CD14-positive monocyte (primary cell): ENCODE measurements around the gene CCNB2. TPM values are rescaled to one million over a fixed set of nuclear protein-coding genes. Genes with fewer than 3 reads are reported as not detected.

Experiments
- DNase-seq, 3 donors: peaks; one replicate each; pipeline ENCODE4 v3.0.0-alpha.2; 2011 to 2022
- H2AFZ ChIP-seq: 2 replicates; pipeline ENCODE4 v1.6.0; 2012; ENCODE audit warnings: mild to moderate bottlenecking, low read depth, low read length, inconsistent platforms; ENCODE audit not compliant: insufficient read depth, poor library complexity, severe bottlenecking
- H3K27ac ChIP-seq, 2 donors: 1 replicate in 1 of 2; 2 replicates in 1 of 2; pipeline ENCODE4 v1.5.1; 2012 to 2013; ENCODE audit warnings: low read length in 2 of 2, control low read depth in 1 of 2, inconsistent platforms in 1 of 2, low read depth in 1 of 2, mild to moderate bottlenecking in 1 of 2
- H3K27me3 ChIP-seq, 2 donors: one replicate each; pipeline versions ENCODE4 v1.6.0 to v1.6.1; 2011 to 2013; ENCODE audit warnings: low read length in 2 of 2; ENCODE audit not compliant: control insufficient read depth in 2 of 2, insufficient read depth in 2 of 2
- H3K36me3 ChIP-seq, 2 donors: replicated peaks in 1 of 2; 1 replicate in 1 of 2; 2 replicates in 1 of 2; pipeline versions ENCODE4 v1.5.1 to v1.6.1; 2012 to 2013; ENCODE audit warnings: low read length in 2 of 2, control low read depth in 1 of 2, inconsistent platforms in 1 of 2, mild to moderate bottlenecking in 1 of 2; ENCODE audit not compliant: insufficient read depth in 2 of 2, control insufficient read depth in 1 of 2
- H3K4me1 ChIP-seq, 2 donors: 1 replicate in 1 of 2; 2 replicates in 1 of 2; pipeline versions ENCODE4 v1.5.1 to v1.6.1; 2012 to 2013; ENCODE audit warnings: low read length in 2 of 2, control low read depth in 1 of 2, inconsistent platforms in 1 of 2, mild to moderate bottlenecking in 1 of 2, moderate library complexity in 1 of 2; ENCODE audit not compliant: insufficient read depth in 2 of 2, control insufficient read depth in 1 of 2
- H3K4me2 ChIP-seq: replicated peaks from 2 replicates; pipeline ENCODE3; 2012; ENCODE audit warnings: low read length, moderate library complexity, mild to moderate bottlenecking; ENCODE audit not compliant: poor library complexity, severe bottlenecking; ENCODE audit errors: extremely low read depth
- H3K4me3 ChIP-seq, 3 experiments: fragments of 200-600 bp in 1 of 3; sonication (generic) in 1 of 3; replicated peaks in 1 of 3; 1 replicate in 2 of 3; 2 replicates in 1 of 3; pipeline ENCODE4 v1.5.1; 2011 to 2013; ENCODE audit warnings: low read length in 3 of 3, mild to moderate bottlenecking in 3 of 3, control low read depth in 2 of 3, low read depth in 2 of 3, inconsistent platforms in 1 of 3, moderate library complexity in 1 of 3
- H3K79me2 ChIP-seq: 2 replicates; pipeline ENCODE4 v1.6.0; 2012; ENCODE audit warnings: mild to moderate bottlenecking, control low read depth, inconsistent platforms, low read length, moderate library complexity; ENCODE audit not compliant: insufficient read depth
- H3K9ac ChIP-seq: 2 replicates; pipeline ENCODE4 v1.6.0; 2017; ENCODE audit warnings: low read length, mild to moderate bottlenecking; ENCODE audit not compliant: insufficient read depth, poor library complexity, severe bottlenecking
- H3K9me3 ChIP-seq, 2 donors: replicated peaks in 1 of 2; 1 replicate in 1 of 2; 2 replicates in 1 of 2; pipeline versions ENCODE4 v1.5.1 to v1.6.1; 2012 to 2013; ENCODE audit warnings: low read length in 2 of 2, control low read depth in 1 of 2; ENCODE audit not compliant: control insufficient read depth in 1 of 2, insufficient read depth in 1 of 2
- H4K20me1 ChIP-seq: 2 replicates; pipeline ENCODE4 v1.6.0; 2012; ENCODE audit warnings: mild to moderate bottlenecking, low read length, control low read depth, moderate library complexity; ENCODE audit not compliant: insufficient read depth
- H3K27ac Mint-ChIP-seq, 7 donors: one replicate each; pipeline ENCODE4 v1.8.0; 2020; ENCODE audit warnings: mild to moderate bottlenecking in 7 of 7, mixed read lengths in 7 of 7, moderate library complexity in 6 of 7, inconsistent platforms in 2 of 7
- H3K27me3 Mint-ChIP-seq, 3 donors: one replicate each; pipeline ENCODE4 v1.8.0; 2021 to 2022; ENCODE audit warnings: low read depth in 3 of 3, mild to moderate bottlenecking in 3 of 3, mixed read lengths in 3 of 3, moderate library complexity in 3 of 3, inconsistent platforms in 1 of 3
- H3K36me3 Mint-ChIP-seq, 2 donors: one replicate each; pipeline ENCODE4 v1.8.0; 2020; ENCODE audit warnings: mixed read lengths in 2 of 2, inconsistent platforms in 1 of 2, mild to moderate bottlenecking in 1 of 2
- H3K4me1 Mint-ChIP-seq: one replicate; pipeline ENCODE4 v1.8.0; 2020; ENCODE audit warnings: mild to moderate bottlenecking, mixed read lengths
- H3K4me3 Mint-ChIP-seq, 2 donors: one replicate each; pipeline ENCODE4 v1.8.0; 2020; ENCODE audit warnings: mild to moderate bottlenecking in 2 of 2, mixed read lengths in 2 of 2, moderate library complexity in 1 of 2
- H3K9me3 Mint-ChIP-seq, 7 donors: one replicate each; pipeline ENCODE4 v1.8.0; 2020 to 2022; ENCODE audit warnings: mixed read lengths in 7 of 7, mild to moderate bottlenecking in 6 of 7, moderate library complexity in 6 of 7, inconsistent platforms in 2 of 7
- WGBS: methylation state at CpG from one replicate; pipeline ENCODE4 v1.1.5; 2013; ENCODE audit warnings: missing lambda C conversion rate; ENCODE audit not compliant: insufficient coverage; 5-methylcytosine and 5-hydroxymethylcytosine counted together
- intact Hi-C, 2 donors: fragments of 100-400 bp; cut with micrococcal nuclease; formaldehyde crosslinking; loops; one replicate each; pipeline versions ENCODE4 v1.15.0 to v1.15.1; 2023
- polyA plus RNA-seq, 3 donors: library from polyadenylated mRNA; depleted of rRNA in 1 of 3; unstranded in 2 of 3; stranded (reverse) in 1 of 3; fragments of 300-500 nt in 2 of 3; fragments of >200 nt in 1 of 3; fragmentation: Illumina TruSeq in 2 of 3; gene quantifications; 1 replicate in 2 of 3; 2 replicates in 1 of 3; pipeline ENCODE4 v1.2.3, GENCODE V29; 2012 to 2021
- TF ChIP-seq, protein P1 (sequence below): fragments of 200-600 bp; IDR thresholded peaks from one replicate; pipeline ENCODE4 v1.8.0; 2022; ENCODE audit warnings: antibody characterized with exemption, mild to moderate bottlenecking

Gene CCNB2
- polyA plus RNA-seq, 3 donors: 0.13 to 0.53 (median 0.31) TPM

DNA sequence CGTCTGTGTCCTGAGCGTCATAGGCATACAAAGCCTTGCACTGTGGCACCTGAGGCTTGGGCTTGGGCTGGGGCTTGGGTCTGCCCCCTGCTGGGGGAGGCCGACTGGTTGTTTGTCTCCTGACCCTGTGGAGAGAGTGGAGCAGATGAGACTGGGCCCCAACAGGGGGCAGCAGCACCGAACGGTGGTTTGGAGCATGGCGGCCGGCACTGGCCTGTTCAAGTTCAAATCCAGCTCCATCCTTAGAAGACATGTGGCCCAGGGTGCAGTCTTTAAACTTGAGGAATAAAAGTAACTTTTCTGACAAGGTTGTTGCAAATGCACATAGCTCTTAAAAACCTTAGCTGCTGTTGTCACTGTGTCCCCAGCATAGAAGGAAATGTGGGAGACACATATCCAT is 33.3 kb downstream of the CCNB2 start:
- H3K79me2 ChIP-seq: no peaks in the 10 kb centered on the region
- Mint-ChIP-seq H3K4me3 (no peak overlapping the region), H3K4me1 (no peaks in the 10 kb centered on the region), H3K36me3 (peaks cover 70 to 95% of the 10 kb centered on the region in 2 donors), H3K27me3 (peaks cover 0 to 1% (median 0%) of the 10 kb centered on the region in 3 donors), H3K27ac (peak overlapping the region in 2 of 7 donors; percentile 22 to 65), H3K9me3 (peaks cover 0 to 2% (median 0%) of the 10 kb centered on the region in 7 donors)
- intact Hi-C loops: no loop called here
- peaks cover 70 to 92% of the 10 kb centered on the region in 2 donors for H3K36me3 ChIP-seq
- no peaks in the 10 kb centered on the region for H3K27me3 ChIP-seq
- 60% methylated on average over 7 of the region's 7 CpGs for WGBS
- H3K27ac ChIP-seq: peak overlapping the region in 1 of 2 donors; percentile 20
- H4K20me1 ChIP-seq: no peaks in the 10 kb centered on the region
- TF ChIP-seq, protein P1, sequence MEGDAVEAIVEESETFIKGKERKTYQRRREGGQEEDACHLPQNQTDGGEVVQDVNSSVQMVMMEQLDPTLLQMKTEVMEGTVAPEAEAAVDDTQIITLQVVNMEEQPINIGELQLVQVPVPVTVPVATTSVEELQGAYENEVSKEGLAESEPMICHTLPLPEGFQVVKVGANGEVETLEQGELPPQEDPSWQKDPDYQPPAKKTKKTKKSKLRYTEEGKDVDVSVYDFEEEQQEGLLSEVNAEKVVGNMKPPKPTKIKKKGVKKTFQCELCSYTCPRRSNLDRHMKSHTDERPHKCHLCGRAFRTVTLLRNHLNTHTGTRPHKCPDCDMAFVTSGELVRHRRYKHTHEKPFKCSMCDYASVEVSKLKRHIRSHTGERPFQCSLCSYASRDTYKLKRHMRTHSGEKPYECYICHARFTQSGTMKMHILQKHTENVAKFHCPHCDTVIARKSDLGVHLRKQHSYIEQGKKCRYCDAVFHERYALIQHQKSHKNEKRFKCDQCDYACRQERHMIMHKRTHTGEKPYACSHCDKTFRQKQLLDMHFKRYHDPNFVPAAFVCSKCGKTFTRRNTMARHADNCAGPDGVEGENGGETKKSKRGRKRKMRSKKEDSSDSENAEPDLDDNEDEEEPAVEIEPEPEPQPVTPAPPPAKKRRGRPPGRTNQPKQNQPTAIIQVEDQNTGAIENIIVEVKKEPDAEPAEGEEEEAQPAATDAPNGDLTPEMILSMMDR: peak; percentile 55
- H2AFZ ChIP-seq: no peak overlapping the region
- no peak overlapping the region for H3K9ac ChIP-seq
- H3K4me3 ChIP-seq: no peak overlapping the region
- peak; percentile 36 to 46 (median 37) for DNase-seq
- H3K4me1 ChIP-seq: no peaks in the 10 kb centered on the region
- H3K9me3 ChIP-seq: no peaks in the 10 kb centered on the region
- H3K4me2 ChIP-seq: no peak overlapping the region

DNA sequence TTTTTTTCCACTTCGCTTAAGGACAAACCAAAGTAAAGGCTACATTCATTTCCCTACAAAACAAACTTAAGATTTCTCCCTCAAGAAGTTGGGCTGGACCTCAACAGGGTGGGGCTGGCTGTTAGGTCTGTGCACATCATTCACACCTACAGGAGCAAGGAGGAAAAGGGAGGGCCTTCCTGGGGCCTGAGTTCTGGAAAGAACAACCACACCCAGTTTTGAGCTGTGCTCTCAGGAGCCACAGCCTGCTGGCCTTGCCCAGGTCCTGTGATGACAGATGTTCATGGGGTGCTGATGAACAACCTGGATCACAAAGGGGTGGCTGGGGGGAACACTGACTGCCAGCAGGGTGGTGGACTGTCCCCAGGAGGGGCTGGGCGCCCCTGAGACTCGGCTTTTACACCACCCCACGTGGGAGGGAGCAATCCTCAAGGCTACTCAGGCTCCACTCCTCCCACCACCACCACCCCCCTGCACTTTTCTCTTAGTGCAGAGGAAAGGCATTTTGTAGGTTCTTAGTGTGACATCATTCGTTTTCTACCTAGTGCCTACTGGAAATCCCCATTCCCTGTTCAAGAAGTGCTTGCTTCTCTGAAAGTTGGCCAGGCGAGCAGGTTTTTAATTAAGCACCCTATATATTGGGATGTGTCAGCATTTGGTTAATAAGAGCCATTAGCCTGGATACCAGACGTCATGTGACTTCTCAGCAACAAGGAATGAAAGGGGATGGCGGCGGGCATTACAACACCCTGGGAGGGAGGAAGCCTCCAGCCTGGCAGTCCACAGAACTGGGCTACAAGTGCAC is 35.7 kb downstream of the CCNB2 start:
- WGBS: 53% methylated on average over 3 of the region's 9 CpGs
- Histone ChIP-seq H3K79me2 (no peaks in the 10 kb centered on the region), H3K9me3 (no peaks in the 10 kb centered on the region), H3K27me3 (no peaks in the 10 kb centered on the region), H4K20me1 (no peaks in the 10 kb centered on the region), H2AFZ (no peak overlapping the region), H3K4me3 (no peak overlapping the region), H3K4me1 (no peaks in the 10 kb centered on the region), H3K4me2 (no peak overlapping the region), H3K36me3 (peaks cover 57 to 88% of the 10 kb centered on the region in 2 donors), H3K9ac (peak overlapping the region; percentile 6), H3K27ac (peak overlapping the region in 1 of 2 donors; percentile 36)
- Mint-ChIP-seq H3K4me1 (no peaks in the 10 kb centered on the region), H3K27ac (peak overlapping the region in 2 of 7 donors; percentile 23 to 54), H3K27me3 (peaks cover 0 to 1% (median 0%) of the 10 kb centered on the region in 3 donors), H3K9me3 (peaks cover 0 to 2% (median 0%) of the 10 kb centered on the region in 7 donors), H3K36me3 (peaks cover 57 to 90% of the 10 kb centered on the region in 2 donors), H3K4me3 (no peak overlapping the region)
- TF ChIP-seq, protein P1: no peak
- intact Hi-C loops: no loop called here
- no peak for DNase-seq
